Left colon (tissue), 2 donors: ENCODE results near the gene TRIM54. TPM values are rescaled to one million over a fixed set of nuclear protein-coding genes. Genes with fewer than 3 reads are reported as not detected.
A peak's percentile ranks its signal among the peaks of the same experiment; 100 is the strongest.
"Not testable (repeated sequence)": the region's sequence is repeated elsewhere in the genome, so short reads cannot be mapped to it uniquely, and the experiment has no call there.

Experiments used
- ATAC-seq: fragments of 200-7000 bp; cut with Tn5 transposase; one replicate; pipeline ENCODE4 v1.9.1; 2020; ENCODE audit warnings: mild to moderate bottlenecking, moderate library complexity
- DNase-seq, 2 donors: peaks; one replicate each; pipeline ENCODE4 v3.0.0-alpha.2; 2020
- intact Hi-C, 2 donors: fragments of 100-400 bp; cut with DNase I in 1 of 2; cut with micrococcal nuclease in 1 of 2; formaldehyde crosslinking; loops; one replicate each; pipeline versions ENCODE4 v1.11.2 to v1.14.0; 2022; cut with DNase I, micrococcal nuclease
- total RNA-seq, 2 donors: library from RNA; stranded (reverse); fragmentation: NEBNext Ultra II Directional; extraction: Animal tissue kit (Norgen Biotek cat#: 25700); gene quantifications; one replicate each; pipeline ENCODE4 v1.2.1, GENCODE V29; 2021
- donor health status: DM: no; HTN: no; CAD: no.
- donor health status: DM: yes; HTN: yes; CAD: no.

TRIM54 gene
- total RNA-seq, 2 donors from 2014 or later: 0.14 TPM; not detected in 1

DNA sequence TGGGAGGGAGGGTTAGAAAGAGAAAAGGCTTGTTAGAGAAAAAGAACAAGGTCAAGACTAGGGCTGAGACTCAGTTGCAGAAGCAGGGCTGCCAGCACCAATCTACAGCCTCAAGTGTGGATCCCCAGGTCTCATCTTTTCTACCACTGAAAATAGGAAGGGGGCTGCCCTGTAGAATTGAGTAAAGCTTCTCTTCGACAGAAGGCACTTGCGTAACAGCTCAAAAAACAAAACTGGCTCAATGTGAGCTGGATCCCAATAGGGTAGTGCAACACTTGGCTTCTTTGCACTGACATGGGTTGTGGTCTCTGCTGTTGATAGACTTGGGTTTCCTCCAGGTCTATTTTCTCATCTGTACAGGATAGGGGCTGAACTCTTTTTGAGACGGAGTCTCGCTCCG lies 42.5 kb downstream of the TRIM54 start:
- no peak for ATAC-seq
- no peak for DNase-seq
- intact Hi-C loops: no loop called here

GRCh38 chr2:27335311-27335710 lies 53.1 kb downstream of the TRIM54 start:
- intact Hi-C loops: no loop called here
- ATAC-seq (no peak), DNase-seq (no peak)

DNA sequence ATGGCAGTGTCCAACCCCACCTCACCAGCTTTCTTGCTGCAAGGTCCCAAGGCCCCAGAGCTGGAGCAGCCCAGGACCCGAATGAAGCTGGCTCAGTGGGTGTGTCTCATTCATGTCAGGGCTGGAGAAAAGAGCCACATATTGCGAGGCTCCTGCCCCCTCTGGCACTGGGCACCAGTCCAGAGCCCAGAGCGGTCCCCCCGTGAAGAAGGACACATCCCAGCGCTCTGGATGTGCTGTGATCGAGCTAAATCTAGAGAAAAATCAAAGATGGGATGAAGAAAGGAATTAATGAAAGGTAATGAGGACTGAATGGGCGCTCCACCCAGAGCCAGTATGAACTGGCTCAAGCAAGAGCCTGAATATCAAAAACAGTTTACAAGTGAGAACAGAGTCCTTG lies 53.9 kb downstream of the TRIM54 start:
- DNase-seq (no peak), ATAC-seq (no peak)
- intact Hi-C loops: no loop called here

DNA sequence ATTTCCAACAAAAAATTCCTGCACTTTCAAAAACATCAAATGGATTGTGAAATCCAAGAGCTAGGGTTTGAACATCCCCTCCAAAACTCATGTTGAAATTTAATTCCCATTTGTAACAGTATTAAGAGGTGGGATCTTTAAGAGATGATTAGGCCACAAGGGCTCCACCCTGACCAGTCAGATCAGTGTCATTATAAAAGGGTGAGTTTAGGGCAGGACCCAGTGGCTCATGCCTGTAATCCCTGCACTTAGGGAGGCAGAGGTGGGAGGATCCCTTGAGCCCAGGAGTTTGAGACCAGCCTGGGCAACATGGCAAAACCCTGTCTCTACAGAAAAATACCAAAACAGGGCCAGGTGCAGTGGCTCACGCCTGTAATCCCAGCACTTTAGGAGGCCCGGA lies 65.4 kb downstream of the TRIM54 start:
- no peak for DNase-seq
- intact Hi-C loops: no loop called here
- no peak for ATAC-seq

DNA sequence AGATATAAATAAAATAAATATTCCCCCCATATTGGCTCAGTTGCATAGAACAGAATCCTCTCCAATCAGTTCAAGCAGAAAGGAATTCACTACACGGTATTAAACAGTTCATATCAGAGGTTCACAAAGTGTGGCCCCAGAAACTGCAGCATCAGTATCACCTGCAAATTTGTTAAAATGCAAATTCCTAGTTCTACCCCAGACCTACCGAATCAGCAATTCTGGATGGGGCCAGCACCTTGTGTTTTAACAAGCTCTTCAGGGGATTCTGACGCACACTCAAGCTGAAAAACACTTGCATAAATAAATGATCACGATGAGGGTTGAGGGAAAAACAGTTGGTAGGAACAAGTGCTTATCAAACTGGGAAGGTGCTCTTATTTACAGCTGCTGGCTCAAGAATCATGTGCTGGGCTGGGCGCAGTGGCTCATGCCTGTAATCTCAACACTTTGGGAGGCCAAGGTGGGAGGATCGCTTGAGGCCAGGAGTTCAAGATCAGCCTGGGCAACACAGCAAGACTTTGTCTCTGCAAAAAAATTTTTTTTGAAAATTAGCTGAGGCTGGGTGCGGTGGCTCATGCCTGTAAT lies 68.0 kb downstream of the TRIM54 start:
- DNase-seq (no peak), ATAC-seq (no peak)
- intact Hi-C loops: no loop called here

- DNase-seq: no peak
- no peak for ATAC-seq
- intact Hi-C loops: no loop called here
Measured at GRCh38 chr2:27351802-27352598, 69.8 kb downstream of the TRIM54 start.

- intact Hi-C loops, ATAC-seq, DNase-seq: not testable (repeated sequence)
Measured at GRCh38 chr2:27353386-27353761, 71.1 kb downstream of the TRIM54 start.

- intact Hi-C loops: no loop called here
- ATAC-seq: no peak
- DNase-seq: no peak
Measured at GRCh38 chr2:27353762-27354596, 71.8 kb downstream of the TRIM54 start.

- ATAC-seq (no peak), DNase-seq (no peak)
- intact Hi-C loops: no loop called here
Measured at GRCh38 chr2:27354597-27354927, 72.3 kb downstream of the TRIM54 start.

GRCh38 chr2:27356056-27356381 lies 73.8 kb downstream of the TRIM54 start:
- ATAC-seq (peak; percentile 61), DNase-seq (peak; percentile 76 to 77)
- intact Hi-C loops: no loop called here

DNA sequence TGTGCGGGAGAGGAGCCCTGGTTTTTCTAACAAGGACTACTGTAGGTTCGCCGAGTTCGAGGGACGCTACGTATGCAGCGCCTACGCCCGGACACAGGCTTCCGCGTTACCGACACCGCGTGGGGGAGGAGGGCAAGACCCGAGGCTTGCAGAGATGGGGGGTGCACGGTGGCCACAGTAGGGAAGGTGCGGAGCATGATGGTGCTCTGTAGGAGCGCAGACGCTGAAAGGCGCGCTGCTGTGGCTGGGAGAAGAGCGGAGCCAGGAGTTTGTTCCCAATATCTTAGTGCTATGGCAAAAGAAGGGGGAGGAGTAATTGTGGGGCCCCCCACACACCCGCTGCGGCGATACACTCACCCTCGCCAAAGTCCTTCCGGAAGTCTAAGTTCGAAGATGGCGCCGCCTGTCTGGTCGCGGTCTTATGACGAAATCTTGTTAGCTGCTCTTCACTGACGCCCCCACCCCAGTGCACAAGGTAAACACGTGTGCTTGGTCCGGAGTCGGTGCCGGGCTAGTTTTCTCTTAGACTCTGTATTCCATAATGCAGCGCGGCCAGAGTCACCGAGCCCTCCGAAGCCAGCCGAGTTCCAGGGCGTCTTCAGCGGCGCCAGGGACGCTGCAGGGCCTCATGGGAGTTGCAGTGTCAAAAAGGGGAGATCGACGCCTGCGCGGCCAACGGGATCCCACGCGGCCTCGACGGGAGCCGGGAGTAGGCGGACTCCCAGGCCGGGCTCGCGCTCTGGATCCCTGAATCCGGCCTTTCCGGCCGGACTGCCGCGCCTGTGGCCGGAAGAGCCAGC lies 74.4 kb downstream of the TRIM54 start, which contains the start of gene GTF3C2:
GTF3C2 (minus strand) TSS at position 383 of the 800 bp plus-strand sequence. CDS start 13,210 bp downstream, outside the sequence.
- intact Hi-C loops: no loop called here
- peak; percentile 95 for DNase-seq
- ATAC-seq: peak; percentile 88

Other genes with a start within 250 kb of the TRIM54 start
- gene TMEM214, start 249.5 kb upstream of the TRIM54 start, total RNA-seq: 10 to 100 TPM; 70.2 to 89.7 TPM
- gene AGBL5, start 230.8 kb upstream of the TRIM54 start, total RNA-seq: 10 to 100 TPM; 14.7 to 16.1 TPM
- 100 to 1,000 TPM; 243 to 278 TPM for gene OST4, start 210.8 kb upstream of the TRIM54 start, total RNA-seq
- 10 to 100 TPM in 1 of 2 donors, 1 to 10 TPM in 1; 8.4 to 41.6 TPM for gene EMILIN1, start 203.8 kb upstream of the TRIM54 start, total RNA-seq
- gene KHK, start 195.7 kb upstream of the TRIM54 start, total RNA-seq: 10 to 100 TPM in 1 of 2 donors, 1 to 10 TPM in 1; 8.8 to 13.4 TPM
- 1 to 10 TPM in 1 of 2 donors, under 1 TPM in 1; 0.53 to 3.8 TPM for gene CGREF1, start 163.3 kb upstream of the TRIM54 start, total RNA-seq
- gene ABHD1, start 158.6 kb upstream of the TRIM54 start, total RNA-seq: under 1 TPM in 1 of 2 donors, not detected in 1; 0.34 TPM
- gene PREB, start 147.8 kb upstream of the TRIM54 start, total RNA-seq: 10 to 100 TPM; 40.8 to 44.7 TPM
- not detected for gene PRR30, start 143.0 kb upstream of the TRIM54 start, total RNA-seq
- not detected for gene TCF23, start 133.4 kb upstream of the TRIM54 start, total RNA-seq
- 10 to 100 TPM; 75.3 to 98.2 TPM for gene ATRAID, start 70.4 kb upstream of the TRIM54 start, total RNA-seq
- gene SLC5A6, start 70.2 kb upstream of the TRIM54 start, total RNA-seq: 10 to 100 TPM; 20.6 to 30.5 TPM
- gene CAD, start 65.1 kb upstream of the TRIM54 start, total RNA-seq: 10 to 100 TPM; 13.9 to 23.7 TPM
- gene SLC30A3, start 19.4 kb upstream of the TRIM54 start, total RNA-seq: not detected
- gene DNAJC5G, start 7.0 kb upstream of the TRIM54 start, total RNA-seq: not detected
- under 1 TPM; 0.52 to 0.56 TPM for gene UCN, start 26.0 kb downstream of the TRIM54 start, total RNA-seq
- gene MPV17, start 40.7 kb downstream of the TRIM54 start, total RNA-seq: 10 to 100 TPM; 26.6 to 32.4 TPM
- 10 to 100 TPM; 50.6 to 62.5 TPM for gene GTF3C2, start 74.3 kb downstream of the TRIM54 start, total RNA-seq
- 10 to 100 TPM; 33.2 to 36.6 TPM for gene EIF2B4, start 87.9 kb downstream of the TRIM54 start, total RNA-seq
- gene SNX17, start 88.2 kb downstream of the TRIM54 start, total RNA-seq: 10 to 100 TPM; 85.2 to 85.5 TPM
- gene ZNF513, start 98.3 kb downstream of the TRIM54 start, total RNA-seq: 10 to 100 TPM; 24.9 to 27.4 TPM
- gene PPM1G, start 127.2 kb downstream of the TRIM54 start, total RNA-seq: 10 to 100 TPM; 50.9 to 73.4 TPM
- gene NRBP1, start 146.2 kb downstream of the TRIM54 start, total RNA-seq: 10 to 100 TPM; 72.2 to 85.8 TPM
- gene KRTCAP3, start 160.0 kb downstream of the TRIM54 start, total RNA-seq: 100 to 1,000 TPM in 1 of 2 donors, 10 to 100 TPM in 1; 90.0 to 104 TPM
- 10 to 100 TPM; 80.2 to 82.5 TPM for gene IFT172, start 207.3 kb downstream of the TRIM54 start, total RNA-seq
- 1 to 10 TPM in 1 of 2 donors, under 1 TPM in 1; 0.73 to 1.4 TPM for gene FNDC4, start 212.8 kb downstream of the TRIM54 start, total RNA-seq
- not detected for gene GCKR, start 214.4 kb downstream of the TRIM54 start, total RNA-seq